ENCODE results near the gene ASTN2.

ASTN2 gene

DNA sequence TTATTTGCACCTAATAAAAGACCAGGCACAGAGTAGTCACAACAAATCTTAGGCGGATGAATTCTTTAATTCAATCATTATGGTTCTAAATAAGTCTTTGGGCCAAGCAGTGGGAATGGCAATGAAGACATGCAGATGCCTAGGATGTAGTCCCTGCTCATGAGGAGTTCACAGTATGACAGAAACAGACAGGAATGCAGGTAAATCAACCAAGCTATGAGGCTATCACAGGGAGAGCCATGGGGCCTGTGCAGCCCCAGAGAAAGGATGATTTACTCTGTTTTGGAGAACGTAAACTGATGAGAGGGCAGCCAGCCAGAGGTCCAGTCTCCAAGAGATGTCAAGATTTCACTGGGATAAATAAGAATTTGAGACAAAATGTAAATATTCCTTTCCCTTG is 598.4 kb downstream of the ASTN2 start:
- no peak for TF ChIP-seq SIN3A (IDR thresholded peaks at IDR 0.05; ENCODE audit: borderline replicate concordance, insufficient read depth, low read length)
- TF ChIP-seq, protein P1, sequence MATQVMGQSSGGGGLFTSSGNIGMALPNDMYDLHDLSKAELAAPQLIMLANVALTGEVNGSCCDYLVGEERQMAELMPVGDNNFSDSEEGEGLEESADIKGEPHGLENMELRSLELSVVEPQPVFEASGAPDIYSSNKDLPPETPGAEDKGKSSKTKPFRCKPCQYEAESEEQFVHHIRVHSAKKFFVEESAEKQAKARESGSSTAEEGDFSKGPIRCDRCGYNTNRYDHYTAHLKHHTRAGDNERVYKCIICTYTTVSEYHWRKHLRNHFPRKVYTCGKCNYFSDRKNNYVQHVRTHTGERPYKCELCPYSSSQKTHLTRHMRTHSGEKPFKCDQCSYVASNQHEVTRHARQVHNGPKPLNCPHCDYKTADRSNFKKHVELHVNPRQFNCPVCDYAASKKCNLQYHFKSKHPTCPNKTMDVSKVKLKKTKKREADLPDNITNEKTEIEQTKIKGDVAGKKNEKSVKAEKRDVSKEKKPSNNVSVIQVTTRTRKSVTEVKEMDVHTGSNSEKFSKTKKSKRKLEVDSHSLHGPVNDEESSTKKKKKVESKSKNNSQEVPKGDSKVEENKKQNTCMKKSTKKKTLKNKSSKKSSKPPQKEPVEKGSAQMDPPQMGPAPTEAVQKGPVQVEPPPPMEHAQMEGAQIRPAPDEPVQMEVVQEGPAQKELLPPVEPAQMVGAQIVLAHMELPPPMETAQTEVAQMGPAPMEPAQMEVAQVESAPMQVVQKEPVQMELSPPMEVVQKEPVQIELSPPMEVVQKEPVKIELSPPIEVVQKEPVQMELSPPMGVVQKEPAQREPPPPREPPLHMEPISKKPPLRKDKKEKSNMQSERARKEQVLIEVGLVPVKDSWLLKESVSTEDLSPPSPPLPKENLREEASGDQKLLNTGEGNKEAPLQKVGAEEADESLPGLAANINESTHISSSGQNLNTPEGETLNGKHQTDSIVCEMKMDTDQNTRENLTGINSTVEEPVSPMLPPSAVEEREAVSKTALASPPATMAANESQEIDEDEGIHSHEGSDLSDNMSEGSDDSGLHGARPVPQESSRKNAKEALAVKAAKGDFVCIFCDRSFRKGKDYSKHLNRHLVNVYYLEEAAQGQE (IDR thresholded peaks at IDR 0.05; ENCODE audit: insufficient read depth in 1 of 2, low read depth in 2 of 2, low read length in 2 of 2), result no peak
- TF ChIP-seq FOXP2 (optimal IDR thresholded peaks at IDR 0.05; ENCODE audit: borderline replicate concordance, extremely low read depth, extremely low read length, insufficient read depth), result no peak
- TF ChIP-seq TAF1 (IDR thresholded peaks at IDR 0.05; ENCODE audit: borderline replicate concordance, insufficient read depth, low read length), result no peak
- TF ChIP-seq POLR2AphosphoS5 (IDR thresholded peaks at IDR 0.05; ENCODE audit: low read depth, low read length), result no peak

DNA sequence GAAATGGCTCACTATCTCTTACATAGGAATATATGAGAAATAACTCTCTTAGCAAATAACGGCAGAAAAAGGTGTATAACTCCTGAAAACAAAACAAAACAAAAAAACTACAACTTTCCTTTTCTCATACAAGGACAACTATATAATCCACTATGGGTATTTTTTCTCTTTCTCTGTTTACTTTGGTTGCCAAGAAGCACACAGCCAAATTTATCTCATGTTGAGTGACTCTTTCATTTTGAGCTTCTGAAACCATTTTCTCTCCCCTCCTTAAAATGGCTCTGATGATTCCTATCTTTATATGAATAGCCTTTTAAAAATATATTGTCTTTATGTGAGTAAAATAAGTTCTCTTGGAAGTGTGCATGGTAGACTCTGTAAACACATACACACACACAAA is 599.0 kb downstream of the ASTN2 start:
- no peak for TF ChIP-seq POLR2AphosphoS5 (IDR thresholded peaks at IDR 0.05; ENCODE audit: low read depth, low read length)
- no peak for TF ChIP-seq SIN3A (IDR thresholded peaks at IDR 0.05; ENCODE audit: borderline replicate concordance, insufficient read depth, low read length)
- TF ChIP-seq FOXP2 (optimal IDR thresholded peaks at IDR 0.05; ENCODE audit: borderline replicate concordance, extremely low read depth, extremely low read length, insufficient read depth), result no peak
- no peak for TF ChIP-seq TAF1 (IDR thresholded peaks at IDR 0.05; ENCODE audit: borderline replicate concordance, insufficient read depth, low read length)
- TF ChIP-seq, protein P1 (IDR thresholded peaks at IDR 0.05; ENCODE audit: insufficient read depth in 1 of 2, low read depth in 2 of 2, low read length in 2 of 2), result no peak

DNA sequence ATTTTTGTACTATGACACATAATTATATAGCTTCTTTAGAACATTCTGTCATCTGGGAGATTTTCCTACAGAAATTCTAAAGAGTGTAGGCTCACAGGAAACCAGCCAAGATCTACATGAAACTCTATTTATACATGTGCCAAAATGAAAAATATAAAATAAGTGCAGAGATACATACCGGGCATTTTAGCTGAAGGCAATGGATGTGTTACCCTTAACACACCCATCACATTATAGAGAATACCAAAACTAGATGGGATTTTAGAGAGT is 601.9 kb downstream of the ASTN2 start:
- no peak for TF ChIP-seq TAF1 (IDR thresholded peaks at IDR 0.05; ENCODE audit: borderline replicate concordance, insufficient read depth, low read length)
- TF ChIP-seq POLR2AphosphoS5 (IDR thresholded peaks at IDR 0.05; ENCODE audit: low read depth, low read length), result no peak
- no peak for TF ChIP-seq FOXP2 (optimal IDR thresholded peaks at IDR 0.05; ENCODE audit: borderline replicate concordance, extremely low read depth, extremely low read length, insufficient read depth)
- TF ChIP-seq, protein P1 (IDR thresholded peaks at IDR 0.05; ENCODE audit: insufficient read depth in 1 of 2, low read depth in 2 of 2, low read length in 2 of 2), result no peak
- no peak for TF ChIP-seq SIN3A (IDR thresholded peaks at IDR 0.05; ENCODE audit: borderline replicate concordance, insufficient read depth, low read length)

DNA sequence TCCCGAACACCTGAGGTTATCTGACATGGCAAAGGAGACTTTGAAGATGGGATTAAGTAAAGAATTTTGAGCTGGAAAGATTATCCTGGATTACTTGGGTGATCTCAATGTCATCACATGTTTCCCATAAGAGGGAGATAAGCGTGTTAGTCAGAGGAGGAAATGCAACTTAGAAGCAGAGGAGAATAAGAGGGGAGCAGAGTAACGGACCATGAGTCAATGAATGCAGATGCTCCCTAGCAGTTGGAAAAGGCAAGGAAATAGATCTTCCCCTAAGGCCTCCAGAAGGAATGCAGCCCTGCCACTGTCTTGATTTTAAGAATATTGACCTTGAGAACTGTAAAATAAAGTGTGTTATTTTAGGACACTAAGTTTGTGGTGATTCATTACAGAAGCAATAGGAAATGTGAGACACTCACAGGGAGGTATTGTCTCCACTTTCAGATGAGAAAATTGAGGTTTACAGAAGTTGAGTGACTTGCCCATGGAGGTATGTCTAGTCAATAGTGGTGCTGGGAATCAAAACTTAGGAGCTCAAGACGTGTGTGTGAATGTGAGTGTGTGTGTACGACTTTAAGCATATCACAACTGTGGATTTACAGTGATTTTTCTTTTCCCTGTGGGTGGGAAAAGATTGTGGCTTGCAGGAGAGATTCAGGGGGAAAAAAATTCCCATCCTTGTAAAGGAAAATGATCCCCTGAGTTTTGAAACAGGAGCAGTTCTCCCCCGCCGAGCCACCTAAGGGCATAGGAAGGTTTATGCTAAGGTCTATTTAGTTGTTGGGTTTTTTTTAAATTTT is 602.4 kb downstream of the ASTN2 start:
- TF ChIP-seq SIN3A (IDR thresholded peaks at IDR 0.05; ENCODE audit: borderline replicate concordance, insufficient read depth, low read length), result no peak
- TF ChIP-seq, protein P1 (IDR thresholded peaks at IDR 0.05; ENCODE audit: insufficient read depth in 1 of 2, low read depth in 2 of 2, low read length in 2 of 2), result no peak
- TF ChIP-seq POLR2AphosphoS5 (IDR thresholded peaks at IDR 0.05; ENCODE audit: low read depth, low read length), result no peak
- TF ChIP-seq FOXP2 (optimal IDR thresholded peaks at IDR 0.05; ENCODE audit: borderline replicate concordance, extremely low read depth, extremely low read length, insufficient read depth), result no peak
- no peak for TF ChIP-seq TAF1 (IDR thresholded peaks at IDR 0.05; ENCODE audit: borderline replicate concordance, insufficient read depth, low read length)

Data from PFSK-1 (cell line).